Amygdala (tissue), 56 donors: ENCODE results near the gene HDAC10.

ENCODE experiments used
- DNase-seq, 56 donors: peaks; one replicate each; lab custom pipeline; 2025; lab: John Stamatoyannopoulos, UW

HDAC10 gene

GRCh38 chr22:50250555-50251476 is at the start of gene HDAC10:
HDAC10 (minus strand) TSS chr22:50251265; CDS start chr22:50251032, 233 bp downstream.
- peak in 7 of 56 donors; percentile 11 to 49 (median 29) for DNase-seq

- DNase-seq, result no peak
Observed at GRCh38 chr22:50300620-50301257, 49.7 kb upstream of the HDAC10 start.

- DNase-seq, result no peak
Observed at GRCh38 chr22:50299785-50300619, 48.9 kb upstream of the HDAC10 start.

- DNase-seq, result peak in 9 of 56 donors; percentile 15 to 66 (median 34)
Observed at GRCh38 chr22:50298937-50299784, 48.1 kb upstream of the HDAC10 start.

- no peak for DNase-seq
Observed at GRCh38 chr22:50298266-50298637, 47.2 kb upstream of the HDAC10 start.

GRCh38 chr22:50297510-50298265 is 46.6 kb upstream of the HDAC10 start:
- DNase-seq, result no peak

- DNase-seq, result no peak
Observed at GRCh38 chr22:50296658-50297490, 45.8 kb upstream of the HDAC10 start.

- DNase-seq, result no peak
Observed at GRCh38 chr22:50294319-50294656, 43.2 kb upstream of the HDAC10 start.

GRCh38 chr22:50293441-50294318 is 42.6 kb upstream of the HDAC10 start:
- peak in 12 of 56 donors; percentile 33 to 68 (median 53) for DNase-seq

GRCh38 chr22:50292643-50293440 is 41.8 kb upstream of the HDAC10 start:
- peak in 2 of 56 donors; percentile 32 to 40 for DNase-seq

GRCh38 chr22:50289942-50290630 is 39.0 kb upstream of the HDAC10 start:
- no peak for DNase-seq

- no peak for DNase-seq
Observed at GRCh38 chr22:50289151-50289941, 38.3 kb upstream of the HDAC10 start.

- DNase-seq, result no peak
Observed at GRCh38 chr22:50287731-50288130, 36.7 kb upstream of the HDAC10 start.

GRCh38 chr22:50286701-50287318 is 35.7 kb upstream of the HDAC10 start:
- DNase-seq, result no peak

GRCh38 chr22:50286275-50286674 is 35.2 kb upstream of the HDAC10 start:
- DNase-seq, result no peak
